Cerebellar nuclear complex (tissue), 1 donor: ENCODE data around the gene CLEC7A.

Source experiments
- DNase-seq, 2 experiments: peaks; one replicate each; lab custom pipeline; 2025; lab: John Stamatoyannopoulos, UW

The CLEC7A gene

GRCh38 chr12:10094646-10095395 is 35.2 kb downstream of the CLEC7A start:
- DNase-seq = no peak

GRCh38 chr12:10088955-10089900 is 40.8 kb downstream of the CLEC7A start:
- DNase-seq = no peak

GRCh38 chr12:10088031-10088430 is 42.0 kb downstream of the CLEC7A start:
- DNase-seq = no peak

GRCh38 chr12:10086387-10086786 is 43.6 kb downstream of the CLEC7A start:
- DNase-seq = no peak

DNA sequence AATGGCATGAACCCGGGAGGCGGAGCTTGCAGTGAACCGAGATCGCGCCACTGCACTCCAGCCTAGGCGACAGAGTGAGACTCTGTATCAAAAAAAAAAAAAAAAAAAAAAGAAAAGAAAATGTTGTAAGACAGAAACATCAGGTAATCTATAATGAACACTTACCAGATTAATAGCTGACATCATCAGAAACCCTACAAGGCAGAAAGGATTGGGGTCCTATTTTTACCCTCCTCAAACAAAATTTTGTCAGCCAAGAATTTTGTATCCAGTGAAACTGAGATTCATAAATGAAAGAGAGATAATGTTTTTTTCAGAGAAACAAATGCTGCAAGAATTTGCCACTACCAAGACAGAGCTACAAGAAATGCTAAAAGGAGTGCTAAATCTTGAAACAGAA is 45.3 kb downstream of the CLEC7A start:
- DNase-seq = no peak

- no peak for DNase-seq
These were observed 47.7 kb downstream of the CLEC7A start for GRCh38 chr12:10082117-10082874.

DNA sequence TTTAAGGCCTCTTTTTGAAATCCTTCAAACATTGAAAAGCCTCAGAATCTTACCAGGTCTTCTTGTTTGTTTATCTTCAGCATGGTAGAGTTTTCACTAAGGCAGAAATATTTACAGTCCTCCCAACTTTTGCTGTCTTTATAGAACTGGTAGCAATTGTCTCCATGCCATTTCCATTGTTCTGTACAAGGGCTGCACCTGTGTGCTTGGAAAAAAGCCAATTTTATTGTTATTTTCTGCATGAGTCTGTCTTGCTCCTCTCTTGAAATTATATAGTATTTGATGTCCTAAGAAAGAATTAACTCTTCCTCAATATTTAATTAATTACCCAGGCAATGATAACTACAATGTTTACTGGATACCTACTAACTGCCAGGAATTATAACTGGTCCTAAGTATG is 54.5 kb downstream of the CLEC7A start:
- DNase-seq = no peak

- no peak for DNase-seq
These were observed 56.7 kb downstream of the CLEC7A start for GRCh38 chr12:10073261-10073660.

GRCh38 chr12:10072131-10072530 is 57.9 kb downstream of the CLEC7A start:
- DNase-seq = no peak

- DNase-seq = no peak
These were observed 59.6 kb downstream of the CLEC7A start for GRCh38 chr12:10070380-10070779.

GRCh38 chr12:10069976-10070375 is 60.0 kb downstream of the CLEC7A start:
- DNase-seq = no peak

DNA sequence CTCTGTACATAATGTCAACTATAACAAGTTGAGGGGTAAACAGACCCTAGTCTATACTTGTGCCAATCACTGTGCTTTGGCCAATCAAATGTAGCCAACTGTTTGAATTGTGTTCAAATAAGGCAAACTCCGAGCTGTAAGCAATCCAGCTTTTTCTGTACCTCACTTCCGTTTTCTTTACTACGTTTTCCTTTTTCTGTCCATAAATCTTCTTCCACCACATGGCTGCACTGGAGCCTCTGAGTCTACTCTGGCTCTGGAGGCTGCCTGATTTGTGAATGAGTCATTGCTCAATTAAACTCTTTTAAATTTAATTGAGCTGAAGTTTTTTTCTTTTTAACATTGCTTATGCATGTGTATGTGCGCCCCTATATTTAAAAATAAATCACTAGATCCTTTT is 60.9 kb downstream of the CLEC7A start:
- DNase-seq = no peak

DNA sequence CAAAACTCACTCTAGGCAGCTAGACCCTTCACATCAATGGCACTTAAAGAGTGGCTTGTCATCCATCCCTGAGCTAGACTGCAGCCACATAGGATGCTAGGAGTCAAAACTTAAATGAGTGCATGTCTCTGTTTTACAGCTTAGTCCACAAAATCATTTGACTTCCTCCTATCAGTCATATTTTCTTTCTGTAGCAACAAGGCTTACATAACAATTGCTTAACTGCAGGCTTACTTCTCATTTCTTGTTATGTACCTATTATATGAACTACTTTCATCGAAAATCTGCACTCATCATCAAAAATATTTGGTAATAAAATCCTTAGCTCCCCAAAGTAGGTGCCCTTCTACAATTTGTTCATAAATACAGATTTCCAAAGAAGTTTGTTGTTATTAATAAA is 61.4 kb downstream of the CLEC7A start:
- no peak for DNase-seq

GRCh38 chr12:10067942-10068341 is 62.1 kb downstream of the CLEC7A start:
- no peak for DNase-seq

GRCh38 chr12:10067264-10067663 is 62.7 kb downstream of the CLEC7A start:
- no peak for DNase-seq
